OCI-LY1 (cell line): ENCODE measurements around the gene MDN1.

Experiments used
- H2AFZ ChIP-seq: fragments of 200-600 bp; sonication (generic), shearing (Covaris generic); 2 replicates; pipeline ENCODE4 v1.6.0; 2014; ENCODE audit warnings: antibody characterized with exemption, mild to moderate bottlenecking, low read length
- H3F3A ChIP-seq: fragments of 200-600 bp; sonication (generic), shearing (Covaris generic); 2 replicates; pipeline ENCODE4 v1.6.0; 2014; ENCODE audit warnings: mild to moderate bottlenecking, antibody characterized with exemption, low read length, moderate library complexity; ENCODE audit not compliant: insufficient read depth
- H3K27ac ChIP-seq: fragments of 200-600 bp; sonication (generic); 2 replicates; pipeline ENCODE4 v1.5.1; 2014; ENCODE audit warnings: low read length, mixed run types, mild to moderate bottlenecking, low read depth; ENCODE audit not compliant: poor library complexity, severe bottlenecking
- H3K27me3 ChIP-seq: fragments of 200-600 bp; sonication (generic); 2 replicates; pipeline ENCODE4 v1.6.0; 2014; ENCODE audit warnings: antibody characterized with exemption, mild to moderate bottlenecking, low read length, moderate library complexity; ENCODE audit not compliant: insufficient read depth
- H3K36me3 ChIP-seq: fragments of 200-600 bp; sonication (generic); 2 replicates; pipeline ENCODE4 v1.6.1; 2014; ENCODE audit warnings: mild to moderate bottlenecking, antibody characterized with exemption, low read length, moderate library complexity, mixed read lengths; ENCODE audit not compliant: insufficient read depth
- H3K4me1 ChIP-seq: fragments of 200-600 bp; sonication (generic); 2 replicates; pipeline ENCODE4 v1.5.1; 2014; ENCODE audit warnings: mild to moderate bottlenecking, low read length, moderate library complexity; ENCODE audit not compliant: insufficient read depth, severe bottlenecking
- H3K4me2 ChIP-seq: fragments of 200-600 bp; sonication (generic), shearing (Covaris generic); 2 replicates; pipeline ENCODE4 v1.6.1; 2014; ENCODE audit warnings: low read length
- H3K4me3 ChIP-seq: fragments of 200-600 bp; sonication (generic); 2 replicates; pipeline ENCODE4 v1.5.1; 2014; ENCODE audit warnings: low read length, low read depth, mild to moderate bottlenecking, mixed read lengths; ENCODE audit not compliant: poor library complexity, severe bottlenecking
- H3K79me2 ChIP-seq: fragments of 200-600 bp; shearing (Covaris generic); 2 replicates; pipeline ENCODE4 v1.6.1; 2016; ENCODE audit warnings: mixed run types, low read length, mixed read lengths; ENCODE audit not compliant: insufficient read depth
- H3K9ac ChIP-seq: fragments of 200-600 bp; sonication (generic), shearing (Covaris generic); 2 replicates; pipeline ENCODE4 v1.6.1; 2014; ENCODE audit warnings: mild to moderate bottlenecking, low read length, mixed read lengths
- H3K9me2 ChIP-seq: fragments of 200-600 bp; sonication (generic), shearing (Covaris generic); 2 replicates; pipeline ENCODE4 v1.6.1; 2014; ENCODE audit warnings: low read depth, mild to moderate bottlenecking, low read length, mixed read lengths
- H3K9me3 ChIP-seq: fragments of 200-600 bp; shearing (Covaris generic); 2 replicates; pipeline ENCODE4 v1.6.1; 2014; ENCODE audit warnings: low read length, mixed read lengths
- H4K20me1 ChIP-seq: fragments of 200-600 bp; sonication (generic), shearing (Covaris generic); 2 replicates; pipeline ENCODE4 v1.6.0; 2016; ENCODE audit warnings: mild to moderate bottlenecking, low read length; ENCODE audit not compliant: insufficient read depth
- CTCF ChIP-seq: fragments of 200-600 bp; sonication (generic), shearing (Covaris generic); IDR thresholded peaks from 2 replicates; pipeline ENCODE4 v1.5.1; 2017; ENCODE audit warnings: mild to moderate bottlenecking, antibody characterized with exemption, low read length, moderate library complexity, mixed read lengths
- EZH2 ChIP-seq: fragments of 200-600 bp; sonication (generic), shearing (Covaris generic); IDR thresholded peaks from 2 replicates; pipeline ENCODE4 v1.8.0; 2017; ENCODE audit warnings: borderline replicate concordance, mixed run types, mild to moderate bottlenecking, antibody characterized with exemption, low read length, moderate library complexity, mixed read lengths

Gene MDN1

GRCh38 chr6:89792881-89793280, 26.7 kb downstream of the MDN1 start:
- TF ChIP-seq CTCF (peak; percentile 66), EZH2 (no peak)
- Histone ChIP-seq H3K36me3 (peaks cover 77% of the 10 kb centered on the region), H3F3A (no peaks in the 10 kb centered on the region), H3K4me2 (no peak overlapping the region), H3K27ac (peak overlapping the region; percentile 16), H3K4me3 (no peak overlapping the region), H3K4me1 (peaks cover 19% of the 10 kb centered on the region), H3K79me2 (no peaks in the 10 kb centered on the region), H3K9ac (no peak overlapping the region), H4K20me1 (no peaks in the 10 kb centered on the region), H2AFZ (no peak overlapping the region), H3K9me3 (no peaks in the 10 kb centered on the region), H3K27me3 (no peaks in the 10 kb centered on the region), H3K9me2 (no peaks in the 10 kb centered on the region)

- TF ChIP-seq CTCF (no peak), EZH2 (no peak)
- H3K4me1 ChIP-seq = peaks cover 19% of the 10 kb centered on the region
- no peak overlapping the region for H3K4me2 ChIP-seq
- no peaks in the 10 kb centered on the region for H3K9me2 ChIP-seq
- H3K4me3 ChIP-seq = no peak overlapping the region
- H3K27me3 ChIP-seq = no peaks in the 10 kb centered on the region
- H2AFZ ChIP-seq = no peak overlapping the region
- H3K9me3 ChIP-seq = no peaks in the 10 kb centered on the region
- no peak overlapping the region for H3K27ac ChIP-seq
- no peak overlapping the region for H3K9ac ChIP-seq
- H4K20me1 ChIP-seq = no peaks in the 10 kb centered on the region
- no peaks in the 10 kb centered on the region for H3F3A ChIP-seq
- H3K79me2 ChIP-seq = no peaks in the 10 kb centered on the region
- H3K36me3 ChIP-seq = peaks cover 94% of the 10 kb centered on the region
These were observed 29.2 kb downstream of the MDN1 start for GRCh38 chr6:89790403-89790802.

- no peaks in the 10 kb centered on the region for H3K27me3 ChIP-seq
- H4K20me1 ChIP-seq = no peaks in the 10 kb centered on the region
- no peak overlapping the region for H3K4me2 ChIP-seq
- H3K4me1 ChIP-seq = peaks cover 19% of the 10 kb centered on the region
- H3K36me3 ChIP-seq = peaks cover 94% of the 10 kb centered on the region
- H3K9ac ChIP-seq = no peak overlapping the region
- TF ChIP-seq CTCF (no peak), EZH2 (no peak)
- H3K9me2 ChIP-seq = no peaks in the 10 kb centered on the region
- H3K27ac ChIP-seq = no peak overlapping the region
- H3K9me3 ChIP-seq = no peaks in the 10 kb centered on the region
- H3K79me2 ChIP-seq = no peaks in the 10 kb centered on the region
- H2AFZ ChIP-seq = no peak overlapping the region
- no peaks in the 10 kb centered on the region for H3F3A ChIP-seq
- no peak overlapping the region for H3K4me3 ChIP-seq
These were observed 29.6 kb downstream of the MDN1 start for GRCh38 chr6:89789980-89790379.
